Measurements from ENCODE around the gene POU6F2. TPM values are rescaled to one million over a fixed set of nuclear protein-coding genes. Genes with fewer than 3 reads are reported as not detected.

Gene POU6F2
- total RNA-seq, 1 experiment from 2014 or later, result 0.64 TPM

DNA sequence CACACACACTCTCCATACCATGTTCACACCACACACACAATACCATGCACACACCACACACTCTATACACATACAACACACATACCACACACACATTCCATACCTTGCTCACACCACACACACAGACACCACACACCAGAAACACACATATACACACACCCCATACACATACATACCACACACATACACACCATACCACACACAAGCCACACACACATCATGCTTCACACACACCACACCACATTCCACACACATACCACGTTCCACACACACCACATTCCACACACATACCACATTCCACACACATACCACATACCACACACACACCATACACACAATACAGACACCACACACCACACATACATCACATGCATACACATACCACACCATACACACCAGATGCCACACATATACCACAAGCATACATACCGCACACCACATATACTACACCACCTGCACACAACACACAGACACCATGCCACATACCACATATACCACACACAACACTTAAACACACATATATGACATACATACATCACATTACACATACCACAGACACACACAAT, 282.7 kb downstream of the POU6F2 start:
- Mint-ChIP-seq H3K4me3 (ENCODE audit: low read depth, unreplicated experiment) (no peak overlapping the region), H3K36me3 (ENCODE audit: insufficient read depth, unreplicated experiment) (no peaks in the 10 kb centered on the region), H3K9me3 (ENCODE audit: low read depth, unreplicated experiment) (no peaks in the 10 kb centered on the region), H3K27ac (ENCODE audit: unreplicated experiment) (no peak overlapping the region), H3K4me1 (ENCODE audit: low read depth, unreplicated experiment) (no peaks in the 10 kb centered on the region), H3K27me3 (ENCODE audit: unreplicated experiment) (no peaks in the 10 kb centered on the region)
- BruUV-seq (replicated peaks), result no TSS peak
- DNase-seq, result no peak
- intact Hi-C loops (cut with micrococcal nuclease; ENCODE audit: unreplicated experiment), result no loop called here
- TF ChIP-seq, protein P1, sequence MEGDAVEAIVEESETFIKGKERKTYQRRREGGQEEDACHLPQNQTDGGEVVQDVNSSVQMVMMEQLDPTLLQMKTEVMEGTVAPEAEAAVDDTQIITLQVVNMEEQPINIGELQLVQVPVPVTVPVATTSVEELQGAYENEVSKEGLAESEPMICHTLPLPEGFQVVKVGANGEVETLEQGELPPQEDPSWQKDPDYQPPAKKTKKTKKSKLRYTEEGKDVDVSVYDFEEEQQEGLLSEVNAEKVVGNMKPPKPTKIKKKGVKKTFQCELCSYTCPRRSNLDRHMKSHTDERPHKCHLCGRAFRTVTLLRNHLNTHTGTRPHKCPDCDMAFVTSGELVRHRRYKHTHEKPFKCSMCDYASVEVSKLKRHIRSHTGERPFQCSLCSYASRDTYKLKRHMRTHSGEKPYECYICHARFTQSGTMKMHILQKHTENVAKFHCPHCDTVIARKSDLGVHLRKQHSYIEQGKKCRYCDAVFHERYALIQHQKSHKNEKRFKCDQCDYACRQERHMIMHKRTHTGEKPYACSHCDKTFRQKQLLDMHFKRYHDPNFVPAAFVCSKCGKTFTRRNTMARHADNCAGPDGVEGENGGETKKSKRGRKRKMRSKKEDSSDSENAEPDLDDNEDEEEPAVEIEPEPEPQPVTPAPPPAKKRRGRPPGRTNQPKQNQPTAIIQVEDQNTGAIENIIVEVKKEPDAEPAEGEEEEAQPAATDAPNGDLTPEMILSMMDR (IDR thresholded peaks at IDR 0.05; ENCODE audit: unreplicated experiment), result no peak
- CTCF ChIA-PET, result no interaction called here

DNA sequence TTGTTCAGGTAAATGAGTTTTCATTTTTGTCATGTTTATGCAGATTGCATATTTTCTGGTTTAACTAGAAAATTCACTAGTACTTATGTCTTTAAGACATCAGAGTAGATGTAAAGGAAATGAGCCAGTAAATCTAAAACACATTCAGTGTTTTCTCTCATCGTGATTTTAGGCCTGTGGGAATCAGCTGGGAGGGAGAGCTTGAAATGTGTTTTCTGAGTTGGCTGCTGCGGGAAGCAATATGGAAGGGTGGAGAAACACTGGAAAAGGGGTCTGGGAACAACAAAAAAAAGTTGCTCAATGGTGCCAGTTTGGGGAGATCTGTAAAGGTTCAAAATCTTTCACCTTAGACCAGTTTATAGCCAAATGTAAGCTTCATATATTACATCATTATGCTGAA, 284.1 kb downstream of the POU6F2 start:
- no TSS peak for BruUV-seq (replicated peaks)

GRCh38 chr7:39265641-39266591, 288.2 kb downstream of the POU6F2 start:
- no peak for DNase-seq
- H3K9me3 Mint-ChIP-seq (ENCODE audit: low read depth, unreplicated experiment), result no peaks in the 10 kb centered on the region
- no peaks in the 10 kb centered on the region for H3K27me3 Mint-ChIP-seq (ENCODE audit: unreplicated experiment)
- H3K36me3 Mint-ChIP-seq (ENCODE audit: insufficient read depth, unreplicated experiment), result no peaks in the 10 kb centered on the region
- TF ChIP-seq, protein P1 (IDR thresholded peaks at IDR 0.05; ENCODE audit: unreplicated experiment), result no peak
- intact Hi-C loops (cut with micrococcal nuclease; ENCODE audit: unreplicated experiment), result no loop called here
- CTCF ChIA-PET, result interaction anchor here (0.6 kb wide), 1 partner anchor 13 kb away, joined by 3 read pairs; no protein-coding TSS in a partner anchor
- H3K27ac Mint-ChIP-seq (ENCODE audit: unreplicated experiment), result no peak overlapping the region
- no peak overlapping the region for H3K4me3 Mint-ChIP-seq (ENCODE audit: low read depth, unreplicated experiment)
- H3K4me1 Mint-ChIP-seq (ENCODE audit: low read depth, unreplicated experiment), result no peaks in the 10 kb centered on the region
- BruUV-seq (replicated peaks), result no TSS peak

More for the DNA sequence above, 284.1 kb downstream of the POU6F2 start:
- intact Hi-C loops (cut with micrococcal nuclease; ENCODE audit: unreplicated experiment), result no loop called here
- Mint-ChIP-seq H3K27ac (ENCODE audit: unreplicated experiment) (no peak overlapping the region), H3K4me3 (ENCODE audit: low read depth, unreplicated experiment) (no peak overlapping the region), H3K4me1 (ENCODE audit: low read depth, unreplicated experiment) (no peaks in the 10 kb centered on the region), H3K36me3 (ENCODE audit: insufficient read depth, unreplicated experiment) (no peaks in the 10 kb centered on the region), H3K27me3 (ENCODE audit: unreplicated experiment) (no peaks in the 10 kb centered on the region), H3K9me3 (ENCODE audit: low read depth, unreplicated experiment) (no peaks in the 10 kb centered on the region)
- no peak for DNase-seq
- TF ChIP-seq, protein P1 (IDR thresholded peaks at IDR 0.05; ENCODE audit: unreplicated experiment), result no peak
- CTCF ChIA-PET, result interaction anchor here (0.6 kb wide), 1 partner anchor 25 kb away, joined by 3 read pairs; no protein-coding TSS in a partner anchor

GRCh38 chr7:39269034-39269433, 291.3 kb downstream of the POU6F2 start:
- BruUV-seq (replicated peaks), result no TSS peak
- TF ChIP-seq, protein P1 (IDR thresholded peaks at IDR 0.05; ENCODE audit: unreplicated experiment), result no peak
- Mint-ChIP-seq H3K4me3 (ENCODE audit: low read depth, unreplicated experiment) (no peak overlapping the region), H3K9me3 (ENCODE audit: low read depth, unreplicated experiment) (no peaks in the 10 kb centered on the region), H3K27ac (ENCODE audit: unreplicated experiment) (no peak overlapping the region), H3K36me3 (ENCODE audit: insufficient read depth, unreplicated experiment) (no peaks in the 10 kb centered on the region), H3K4me1 (ENCODE audit: low read depth, unreplicated experiment) (no peaks in the 10 kb centered on the region), H3K27me3 (ENCODE audit: unreplicated experiment) (no peaks in the 10 kb centered on the region)
- DNase-seq, result no peak
- intact Hi-C loops (cut with micrococcal nuclease; ENCODE audit: unreplicated experiment), result no loop called here
- CTCF ChIA-PET, result interaction anchor here (0.6 to 0.7 kb wide), 2 partner anchors 13 to 219 kb away, joined by 3 read pairs; no protein-coding TSS in a partner anchor
